Body of pancreas (tissue), 4 donors: ENCODE results near the gene PSMD6. TPM values are rescaled to one million over a fixed set of nuclear protein-coding genes. Genes with fewer than 3 reads are reported as not detected.

ENCODE experiments used
- ATAC-seq: fragments of 150-250 bp; one replicate; pipeline ENCODE4 v1.9.1; 2016
- DNase-seq, 4 donors: peaks; one replicate each; pipeline ENCODE4 v3.0.0-alpha.2; 2019
- H3K27ac ChIP-seq, 4 donors: fragments of 200-600 bp; sonication (generic); 1 replicate in 3 of 4; 2 replicates in 1 of 4; pipeline versions ENCODE4 v1.5.1 to v1.6.1; 2016 to 2019; ENCODE audit warnings: mild to moderate bottlenecking in 1 of 4, mixed read lengths in 1 of 4, moderate library complexity in 1 of 4
- H3K27me3 ChIP-seq, 2 donors: fragments of 200-600 bp; sonication (generic); one replicate each; pipeline ENCODE4 v1.6.0; 2016; ENCODE audit warnings: mild to moderate bottlenecking in 1 of 2
- H3K36me3 ChIP-seq, 2 donors: fragments of 200-600 bp; sonication (generic); replicated peaks in 1 of 2; 2 replicates each; pipeline ENCODE4 v1.5.1; 2016; ENCODE audit warnings: low read depth in 2 of 2; ENCODE audit not compliant: insufficient read depth in 1 of 2
- H3K4me1 ChIP-seq: fragments of 200-600 bp; sonication (generic); one replicate; pipeline ENCODE4 v1.6.0; 2016
- H3K4me3 ChIP-seq, 2 donors: fragments of 200-600 bp; sonication (generic); 1 replicate in 1 of 2; 2 replicates in 1 of 2; pipeline ENCODE4 v1.5.1; 2016 to 2019
- H3K9me3 ChIP-seq, 3 donors: fragments of 200-600 bp; sonication (generic); 1 replicate in 2 of 3; 2 replicates in 1 of 3; pipeline ENCODE4 v1.5.1; 2016
- POLR2A ChIP-seq, 3 donors: fragments of 450-650 bp; IDR thresholded peaks; one replicate each; pipeline ENCODE4 v1.6.1; 2016; ENCODE audit warnings: antibody characterized with exemption in 3 of 3, mild to moderate bottlenecking in 2 of 3
- WGBS, 2 donors: methylation state at CpG; one replicate each; pipeline ENCODE4 v1.1.5; 2017; 5-methylcytosine and 5-hydroxymethylcytosine counted together
- intact Hi-C: fragments of 100-400 bp; cut with DNase I; formaldehyde crosslinking; loops from one replicate; pipeline ENCODE4 v1.15.1; 2023
- total RNA-seq, 2 donors: library from RNA; depleted of rRNA; stranded (reverse); fragments of >200 nt; gene quantifications; one replicate each; pipeline ENCODE4 v1.1.0, GENCODE V29; 2016
- TF ChIP-seq, protein P1 (sequence below), 7 experiments: fragments of 450-650 bp in 4 of 7; fragments of 200-600 bp in 3 of 7; sonication (generic) in 3 of 7; IDR thresholded peaks; one replicate each; pipeline ENCODE4 v1.5.1; 2016 to 2019; ENCODE audit warnings: antibody characterized with exemption in 7 of 7

The PSMD6 gene
- total RNA-seq, 2 donors from 2014 or later = 88.7 to 98.3 TPM

GRCh38 chr3:64039981-64040733, 16.9 kb upstream of the PSMD6 start:
- intact Hi-C loops = no loop called here
- DNase-seq = no peak

DNA sequence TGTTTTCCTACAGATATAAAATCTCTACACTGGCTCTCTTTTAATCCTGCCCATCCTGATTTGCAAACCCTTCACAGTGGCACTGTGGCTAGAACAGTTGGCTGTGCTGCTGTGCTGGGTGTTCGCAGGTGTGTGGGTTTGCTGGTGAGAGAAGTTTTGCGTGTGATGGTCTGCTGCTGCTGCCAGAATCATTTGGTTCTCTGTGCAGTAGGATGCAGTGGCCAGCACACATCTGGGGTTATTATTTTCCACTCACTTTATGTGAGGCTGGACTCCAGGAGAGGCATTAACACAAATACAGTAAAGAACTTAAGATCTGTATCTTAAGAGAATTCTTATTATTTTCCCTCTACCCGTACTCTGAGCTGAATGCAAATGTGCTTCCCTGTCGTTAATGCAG, 16.0 kb upstream of the PSMD6 start:
- H3K9me3 ChIP-seq = no peaks in the 10 kb centered on the region
- H3K27ac ChIP-seq = no peak overlapping the region
- H3K4me1 ChIP-seq = no peaks in the 10 kb centered on the region
- H3K36me3 ChIP-seq = no peaks in the 10 kb centered on the region
- DNase-seq = no peak
- WGBS, 2 donors = 72 to 77% methylated on average over 4 of the region's 4 CpGs
- intact Hi-C loops = no loop called here
- H3K4me3 ChIP-seq = no peak overlapping the region
- H3K27me3 ChIP-seq = no peaks in the 10 kb centered on the region
- TF ChIP-seq, protein P1, sequence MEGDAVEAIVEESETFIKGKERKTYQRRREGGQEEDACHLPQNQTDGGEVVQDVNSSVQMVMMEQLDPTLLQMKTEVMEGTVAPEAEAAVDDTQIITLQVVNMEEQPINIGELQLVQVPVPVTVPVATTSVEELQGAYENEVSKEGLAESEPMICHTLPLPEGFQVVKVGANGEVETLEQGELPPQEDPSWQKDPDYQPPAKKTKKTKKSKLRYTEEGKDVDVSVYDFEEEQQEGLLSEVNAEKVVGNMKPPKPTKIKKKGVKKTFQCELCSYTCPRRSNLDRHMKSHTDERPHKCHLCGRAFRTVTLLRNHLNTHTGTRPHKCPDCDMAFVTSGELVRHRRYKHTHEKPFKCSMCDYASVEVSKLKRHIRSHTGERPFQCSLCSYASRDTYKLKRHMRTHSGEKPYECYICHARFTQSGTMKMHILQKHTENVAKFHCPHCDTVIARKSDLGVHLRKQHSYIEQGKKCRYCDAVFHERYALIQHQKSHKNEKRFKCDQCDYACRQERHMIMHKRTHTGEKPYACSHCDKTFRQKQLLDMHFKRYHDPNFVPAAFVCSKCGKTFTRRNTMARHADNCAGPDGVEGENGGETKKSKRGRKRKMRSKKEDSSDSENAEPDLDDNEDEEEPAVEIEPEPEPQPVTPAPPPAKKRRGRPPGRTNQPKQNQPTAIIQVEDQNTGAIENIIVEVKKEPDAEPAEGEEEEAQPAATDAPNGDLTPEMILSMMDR (IDR thresholded peaks at IDR 0.05) = no peak
- TF ChIP-seq POLR2A (IDR thresholded peaks at IDR 0.05) = no peak
- ATAC-seq = no peak

More at GRCh38 chr3:64039981-64040733, 16.9 kb upstream of the PSMD6 start:
- H3K27me3 ChIP-seq = no peaks in the 10 kb centered on the region
- no peak overlapping the region for H3K4me3 ChIP-seq
- ATAC-seq = no peak
- no peaks in the 10 kb centered on the region for H3K9me3 ChIP-seq
- no peaks in the 10 kb centered on the region for H3K36me3 ChIP-seq
- 71 to 73% methylated on average over 5 of the region's 5 CpGs for WGBS, 2 donors
- no peak overlapping the region for H3K27ac ChIP-seq
- H3K4me1 ChIP-seq = no peaks in the 10 kb centered on the region
- no peak for TF ChIP-seq POLR2A (IDR thresholded peaks at IDR 0.05)
- TF ChIP-seq, protein P1 (IDR thresholded peaks at IDR 0.05) = no peak

DNA sequence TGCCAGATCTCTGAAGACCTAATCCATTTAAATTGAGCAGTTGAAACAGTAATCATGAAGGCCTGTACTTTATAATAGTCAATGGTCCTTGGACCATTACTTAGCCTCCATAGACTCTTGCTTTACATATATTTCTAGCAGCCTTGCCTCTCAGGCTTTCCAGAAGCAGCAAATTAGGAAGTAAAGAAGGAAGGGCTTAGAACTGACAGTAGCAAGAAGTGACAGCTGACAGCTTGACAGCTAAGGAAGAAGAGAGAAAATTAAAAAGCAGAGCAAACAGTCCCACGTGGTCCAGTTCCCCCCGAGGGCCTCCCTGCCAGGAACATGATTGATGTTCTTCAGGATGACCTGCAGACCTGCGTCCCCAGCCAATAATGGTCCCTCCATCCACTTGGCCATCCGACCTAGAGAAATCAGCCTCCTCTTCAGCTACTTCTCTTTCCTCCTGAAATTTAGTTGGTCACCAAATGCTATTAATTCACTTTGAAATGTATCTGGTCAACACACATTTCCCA, 15.0 kb upstream of the PSMD6 start:
- Histone ChIP-seq H3K36me3 (no peaks in the 10 kb centered on the region), H3K4me3 (no peak overlapping the region), H3K27me3 (no peaks in the 10 kb centered on the region), H3K9me3 (no peaks in the 10 kb centered on the region), H3K27ac (no peak overlapping the region), H3K4me1 (no peaks in the 10 kb centered on the region)
- WGBS, 2 donors = 48 to 51% methylated on average over 4 of the region's 4 CpGs
- intact Hi-C loops = no loop called here
- no peak for ATAC-seq
- TF ChIP-seq POLR2A (IDR thresholded peaks at IDR 0.05) = no peak
- TF ChIP-seq, protein P1 (IDR thresholded peaks at IDR 0.05) = no peak
- DNase-seq = no peak

GRCh38 chr3:64037084-64037483, 13.8 kb upstream of the PSMD6 start:
- H3K9me3 ChIP-seq = no peaks in the 10 kb centered on the region
- TF ChIP-seq, protein P1 (IDR thresholded peaks at IDR 0.05) = no peak
- TF ChIP-seq POLR2A (IDR thresholded peaks at IDR 0.05) = no peak
- intact Hi-C loops = no loop called here
- DNase-seq (no peak), ATAC-seq (no peak)
- H3K27me3 ChIP-seq = no peaks in the 10 kb centered on the region
- no peak overlapping the region for H3K27ac ChIP-seq
- WGBS, 2 donors = 96 to 99% methylated on average over 7 of the region's 7 CpGs
- no peaks in the 10 kb centered on the region for H3K4me1 ChIP-seq
- H3K36me3 ChIP-seq = no peaks in the 10 kb centered on the region
- H3K4me3 ChIP-seq = no peak overlapping the region

GRCh38 chr3:64033069-64033468, 9.8 kb upstream of the PSMD6 start:
- no peaks in the 10 kb centered on the region for H3K27me3 ChIP-seq
- H3K9me3 ChIP-seq = no peaks in the 10 kb centered on the region
- DNase-seq = no peak
- no peak overlapping the region for H3K4me3 ChIP-seq
- H3K36me3 ChIP-seq = no peaks in the 10 kb centered on the region
- H3K4me1 ChIP-seq = peaks cover 6% of the 10 kb centered on the region
- TF ChIP-seq, protein P1 (IDR thresholded peaks at IDR 0.05) = no peak
- TF ChIP-seq POLR2A (IDR thresholded peaks at IDR 0.05) = no peak
- H3K27ac ChIP-seq = no peak overlapping the region
- ATAC-seq = no peak
- WGBS, 2 donors = 69 to 71% methylated on average over 2 of the region's 2 CpGs
- intact Hi-C loops = loop anchor here (5.0 kb wide), 2 partner anchors 364 to 454 kb away; no protein-coding TSS in a partner anchor
